ENCODE measurements around the gene MAP3K19. TPM values are rescaled to one million over a fixed set of nuclear protein-coding genes. Genes with fewer than 3 reads are reported as not detected.
"Not testable (repeated sequence)": the region's sequence is repeated elsewhere in the genome, so short reads cannot be mapped to it uniquely, and the experiment has no call there.

Gene MAP3K19
- total RNA-seq, 1 donor from 2014 or later: not detected

- DNase-seq (ENCODE audit: low read depth in 2 of 2): peak; percentile 24 to 87
Measured at GRCh38 chr2:135052042-135052876, 5.0 kb upstream of the MAP3K19 start, which contains the start of gene RAB3GAP1. RAB3GAP1 (plus strand) TSS chr2:135052292; CDS start chr2:135052308, 16 bp downstream.

GRCh38 chr2:135050684-135051083 lies 3.4 kb upstream of the MAP3K19 start:
- DNase-seq (ENCODE audit: low read depth in 2 of 2): no peak

GRCh38 chr2:135050132-135050531 lies 2.9 kb upstream of the MAP3K19 start:
- no peak for DNase-seq (ENCODE audit: low read depth in 2 of 2)

GRCh38 chr2:135048122-135048521 lies 875 bp upstream of the MAP3K19 start:
- no peak for DNase-seq (ENCODE audit: low read depth in 2 of 2)

- peak in 1 of 2 donors; percentile 3 for DNase-seq (ENCODE audit: low read depth in 2 of 2)
Measured at GRCh38 chr2:135043345-135043744, 3.9 kb downstream of the MAP3K19 start.

GRCh38 chr2:135037831-135038230 lies 9.4 kb downstream of the MAP3K19 start:
- no peak for DNase-seq (ENCODE audit: low read depth in 2 of 2)

- not testable (repeated sequence) for DNase-seq (ENCODE audit: low read depth in 2 of 2)
Measured at GRCh38 chr2:135033216-135033615, 14.0 kb downstream of the MAP3K19 start.

GRCh38 chr2:135030826-135031225 lies 16.4 kb downstream of the MAP3K19 start:
- DNase-seq (ENCODE audit: low read depth in 2 of 2): peak; percentile 26 to 66

- DNase-seq (ENCODE audit: low read depth in 2 of 2): no peak
Measured at GRCh38 chr2:135029481-135030134, 17.6 kb downstream of the MAP3K19 start.

GRCh38 chr2:135023886-135024485 lies 23.3 kb downstream of the MAP3K19 start:
- DNase-seq (ENCODE audit: low read depth in 2 of 2): no peak

- DNase-seq (ENCODE audit: low read depth in 2 of 2): no peak
Measured at GRCh38 chr2:135022952-135023880, 24.0 kb downstream of the MAP3K19 start.

GRCh38 chr2:135021618-135022017 lies 25.6 kb downstream of the MAP3K19 start:
- DNase-seq (ENCODE audit: low read depth in 2 of 2): no peak

GRCh38 chr2:135011633-135012032 lies 35.6 kb downstream of the MAP3K19 start:
- no peak for DNase-seq (ENCODE audit: low read depth in 2 of 2)

GRCh38 chr2:135010200-135010942 lies 36.9 kb downstream of the MAP3K19 start:
- no peak for DNase-seq (ENCODE audit: low read depth in 2 of 2)

- no peak for DNase-seq (ENCODE audit: low read depth in 2 of 2)
Measured at GRCh38 chr2:135009339-135009738, 37.9 kb downstream of the MAP3K19 start.

- no peak for DNase-seq (ENCODE audit: low read depth in 2 of 2)
Measured at GRCh38 chr2:135005753-135006152, 41.5 kb downstream of the MAP3K19 start.

- peak; percentile 23 to 65 for DNase-seq (ENCODE audit: low read depth in 2 of 2)
Measured at GRCh38 chr2:135004005-135004746, 43.1 kb downstream of the MAP3K19 start.

GRCh38 chr2:135002836-135003235 lies 44.4 kb downstream of the MAP3K19 start:
- no peak for DNase-seq (ENCODE audit: low read depth in 2 of 2)

GRCh38 chr2:134999521-134999920 lies 47.7 kb downstream of the MAP3K19 start:
- DNase-seq (ENCODE audit: low read depth in 2 of 2): no peak

All from dermis microvascular lymphatic vessel endothelial cell (primary cell).